ENCODE results near the gene PODXL.

DNA sequence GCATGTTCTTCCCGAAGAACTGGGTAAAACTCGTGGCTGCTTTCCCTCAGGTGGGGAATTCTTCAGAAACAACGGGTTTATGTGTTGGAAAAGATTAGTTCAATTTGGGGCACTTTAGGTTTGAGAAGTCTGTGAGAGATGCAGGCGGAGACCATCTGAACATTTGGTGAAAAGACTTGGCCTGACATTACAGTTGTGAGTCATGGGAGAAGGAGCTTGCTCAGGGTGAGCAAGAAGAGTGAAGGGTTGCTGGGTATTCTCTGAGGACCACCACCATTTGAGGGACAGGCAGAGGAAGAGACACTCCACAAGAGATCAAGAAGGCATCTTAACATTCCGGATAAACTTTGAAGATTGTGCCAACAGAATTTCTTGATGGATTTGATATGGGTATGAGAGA, 88.6 kb downstream of the PODXL start:
- TF ChIP-seq ZBTB7A (IDR thresholded peaks at IDR 0.05; ENCODE audit: low read depth) = no peak
- no peak for TF ChIP-seq EP300 (IDR thresholded peaks at IDR 0.05; ENCODE audit: borderline replicate concordance)
- TF ChIP-seq NFIC (IDR thresholded peaks at IDR 0.05) = no peak
- no peak for TF ChIP-seq CEBPB (IDR thresholded peaks at IDR 0.05)
- no peak for TF ChIP-seq TEAD4 (IDR thresholded peaks at IDR 0.05)
- TF ChIP-seq TAF1 (IDR thresholded peaks at IDR 0.05; ENCODE audit: low read depth) = no peak

All from Ishikawa (cell line).